Peyer's patch (tissue), 4 donors: ENCODE data around the gene EFNA2.

Experiments
- CTCF ChIP-seq, 6 experiments: fragments of 450-650 bp in 4 of 6; fragments of 200-600 bp in 2 of 6; sonication (generic) in 1 of 6; IDR thresholded peaks; one replicate each; pipeline ENCODE4 v1.5.1; 2017 to 2019; ENCODE audit warnings: antibody characterized with exemption in 6 of 6, mild to moderate bottlenecking in 3 of 6, moderate library complexity in 1 of 6
- POLR2A ChIP-seq, 2 donors: fragments of 450-650 bp; IDR thresholded peaks; one replicate each; pipeline ENCODE4 v1.5.1; 2017; ENCODE audit warnings: antibody characterized with exemption in 2 of 2, mild to moderate bottlenecking in 2 of 2, moderate library complexity in 2 of 2

DNA sequence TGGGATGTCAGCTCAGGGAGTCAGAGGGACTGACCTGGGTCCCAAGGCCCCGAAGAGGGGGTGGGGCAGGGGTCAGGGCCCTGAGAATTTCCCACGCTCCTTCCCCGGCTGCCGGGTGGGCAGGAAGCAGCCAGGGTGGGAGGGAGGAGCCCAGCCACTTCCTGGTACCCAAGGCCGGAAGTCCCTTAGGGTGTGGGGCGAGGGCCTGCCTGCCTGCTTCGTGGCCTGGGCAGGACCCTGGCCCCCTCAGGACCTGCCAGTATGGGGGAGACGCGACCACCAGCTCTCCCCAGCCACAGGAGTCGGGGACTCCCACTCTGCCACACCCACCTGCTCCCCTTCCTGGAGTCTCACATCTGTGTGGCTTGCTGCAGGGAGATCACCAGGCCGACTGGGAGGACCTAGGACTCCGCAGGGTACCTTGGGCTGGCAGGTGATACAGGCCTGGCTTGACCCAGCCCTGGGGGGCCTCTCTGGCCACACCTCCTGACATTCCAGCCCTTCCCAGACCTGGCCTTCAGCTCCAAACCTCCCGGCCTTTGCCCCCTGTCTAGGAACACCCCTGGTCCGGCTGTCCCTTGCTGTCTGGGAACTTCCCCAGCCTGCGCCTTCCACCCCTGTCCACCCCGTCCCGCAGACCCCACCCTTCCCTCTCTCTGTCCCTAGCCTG, 26.3 kb upstream of the EFNA2 start:
- TF ChIP-seq CTCF (IDR thresholded peaks at IDR 0.05) (no peak), POLR2A (IDR thresholded peaks at IDR 0.05) (peak; percentile 71 to 85)
